GM18858 (cell line): ENCODE data around the gene WNT8A.
"Not testable (repeated sequence)": the region's sequence is repeated elsewhere in the genome, so short reads cannot be mapped to it uniquely, and the experiment has no call there.

Experiments
- ATAC-seq: cut with Tn5 transposase; IDR thresholded peaks from one replicate; pipeline ENCODE4 v1.9.1; 2021; ENCODE audit not compliant: unreplicated experiment

WNT8A gene

GRCh38 chr5:138083702-138084101, at the start of gene WNT8A:
WNT8A (plus strand) TSS chr5:138084033; CDS start chr5:138084128, 95 bp downstream.
- ATAC-seq = no peak

GRCh38 chr5:138035605-138036537, 48.0 kb upstream of the WNT8A start:
- peak; percentile 41 for ATAC-seq

GRCh38 chr5:138037271-138037670, 46.6 kb upstream of the WNT8A start:
- no peak for ATAC-seq

- no peak for ATAC-seq
Observed at GRCh38 chr5:138037907-138038633, 45.8 kb upstream of the WNT8A start.

- ATAC-seq = no peak
Observed at GRCh38 chr5:138038826-138039225, 45.0 kb upstream of the WNT8A start.

- ATAC-seq = not testable (repeated sequence)
Observed at GRCh38 chr5:138045283-138045682, 38.5 kb upstream of the WNT8A start.

- ATAC-seq = no peak
Observed at GRCh38 chr5:138051441-138052296, 32.2 kb upstream of the WNT8A start.

GRCh38 chr5:138052718-138053117, 31.1 kb upstream of the WNT8A start:
- ATAC-seq = not testable (repeated sequence)

- no peak for ATAC-seq
Observed at GRCh38 chr5:138053554-138053953, 30.3 kb upstream of the WNT8A start.

GRCh38 chr5:138054206-138054605, 29.6 kb upstream of the WNT8A start:
- ATAC-seq = no peak

GRCh38 chr5:138054847-138055558, 28.8 kb upstream of the WNT8A start:
- ATAC-seq = no peak

- ATAC-seq = no peak
Observed at GRCh38 chr5:138064526-138064925, 19.3 kb upstream of the WNT8A start.

GRCh38 chr5:138065102-138065501, 18.7 kb upstream of the WNT8A start:
- no peak for ATAC-seq

GRCh38 chr5:138067945-138068344, 15.9 kb upstream of the WNT8A start:
- ATAC-seq = no peak

GRCh38 chr5:138068742-138069600, 14.9 kb upstream of the WNT8A start:
- ATAC-seq = no peak

GRCh38 chr5:138070026-138070425, 13.8 kb upstream of the WNT8A start:
- not testable (repeated sequence) for ATAC-seq

GRCh38 chr5:138077064-138077696, 6.7 kb upstream of the WNT8A start:
- no peak for ATAC-seq

- ATAC-seq = no peak
Observed at GRCh38 chr5:138078006-138078643, 5.7 kb upstream of the WNT8A start.

GRCh38 chr5:138082033-138082432, 1.8 kb upstream of the WNT8A start:
- ATAC-seq = no peak
